Superior temporal gyrus (tissue), 1 donor: ENCODE data around the gene GAREM1.
A peak's percentile ranks its signal among the peaks of the same experiment; 100 is the strongest.

Experiments used
- DNase-seq: peaks from one replicate; pipeline ENCODE4 v3.0.0-alpha.2; 2016; ENCODE audit errors: extremely low spot score

GAREM1 gene

DNA sequence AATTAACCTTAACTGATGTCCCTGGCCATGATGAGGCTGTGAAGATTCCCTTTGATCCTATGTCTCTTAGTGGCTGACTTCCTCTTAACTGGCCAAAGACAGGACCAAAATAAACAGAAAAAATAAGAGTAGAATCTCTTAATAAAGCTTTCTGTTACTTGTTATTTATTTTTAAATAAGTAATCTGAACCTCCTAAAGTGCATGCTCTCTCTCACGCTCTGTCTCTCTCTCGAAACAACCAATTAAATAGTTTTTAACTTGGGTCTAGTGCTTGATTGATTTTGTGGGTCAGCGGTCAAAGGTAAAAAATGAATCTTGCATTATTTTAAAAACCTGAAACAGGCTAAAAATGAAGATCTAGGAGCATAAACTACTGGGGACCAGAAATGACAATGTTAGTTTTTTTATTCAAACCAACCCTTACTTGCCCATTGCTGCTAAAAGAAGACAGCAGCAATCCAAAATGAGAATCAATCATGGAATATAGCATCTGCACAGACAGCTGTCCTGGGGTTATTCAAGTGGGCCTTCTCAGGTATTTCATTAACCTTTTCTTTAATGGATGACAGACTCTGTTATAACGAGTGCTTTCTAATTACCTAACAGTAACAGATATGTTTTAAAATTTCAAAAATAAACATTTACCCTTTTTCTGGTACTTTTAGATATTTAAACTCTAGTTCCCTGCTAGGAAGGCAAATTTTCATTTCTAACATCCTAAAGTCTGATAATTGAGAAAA lies 11.2 kb downstream of the GAREM1 start:
- no peak for DNase-seq

DNA sequence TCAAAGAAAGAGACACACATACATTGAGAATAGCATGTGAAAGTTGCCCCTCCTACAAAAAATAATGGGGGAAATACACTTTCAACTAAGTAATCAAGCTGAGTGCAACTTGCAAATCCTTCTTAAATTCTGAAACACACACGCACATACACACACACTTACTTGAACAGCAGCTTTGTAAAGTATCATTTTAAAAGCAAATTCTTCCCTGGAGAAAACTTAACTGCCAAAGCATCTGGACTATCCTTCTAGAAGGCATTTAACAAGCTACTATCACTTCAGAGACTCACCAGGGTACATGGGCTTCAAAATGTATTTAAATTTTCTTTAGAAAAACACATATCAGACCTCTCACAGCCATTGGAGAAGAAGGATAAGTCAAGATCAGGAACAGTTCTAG lies 15.3 kb downstream of the GAREM1 start:
- DNase-seq = no peak

DNA sequence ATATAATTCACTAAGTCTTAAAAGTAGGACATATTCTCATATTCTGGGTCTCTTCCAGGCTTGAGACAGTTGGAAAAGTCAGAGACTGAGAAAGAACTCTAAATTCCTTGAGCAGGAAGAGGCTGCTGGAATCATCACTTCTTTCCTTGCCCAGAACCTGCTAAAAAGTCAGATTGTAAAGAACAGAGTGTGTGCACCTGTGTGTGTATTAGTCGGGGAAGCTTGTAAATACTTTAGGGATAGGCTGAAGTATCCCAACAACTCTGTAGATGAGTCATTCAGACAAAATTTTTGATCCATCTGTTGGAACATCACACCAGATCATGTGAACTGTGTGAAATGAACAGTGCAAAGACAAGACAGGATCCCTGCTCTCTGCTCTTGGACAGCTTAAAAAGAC lies 16.1 kb downstream of the GAREM1 start:
- DNase-seq = peak; percentile 60

DNA sequence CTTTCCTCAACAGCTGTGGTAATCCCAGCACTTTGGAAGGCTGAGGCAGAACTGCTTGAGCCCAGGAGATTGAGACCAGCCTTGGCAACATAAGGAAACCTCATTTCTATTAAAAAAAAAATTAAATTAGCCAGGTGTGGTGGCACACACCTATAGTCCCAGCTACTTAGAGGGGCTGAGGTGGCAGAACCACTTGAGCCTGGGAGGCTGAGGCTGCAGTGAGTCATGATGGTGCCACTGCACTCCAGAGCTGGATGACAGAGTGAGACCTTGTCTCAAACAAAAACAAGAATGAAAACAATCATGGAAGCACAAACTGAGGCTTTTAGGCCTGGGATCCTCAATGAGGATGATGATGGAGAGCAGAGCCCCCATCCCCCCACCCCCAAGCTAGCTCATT lies 19.8 kb downstream of the GAREM1 start:
- DNase-seq = no peak

DNA sequence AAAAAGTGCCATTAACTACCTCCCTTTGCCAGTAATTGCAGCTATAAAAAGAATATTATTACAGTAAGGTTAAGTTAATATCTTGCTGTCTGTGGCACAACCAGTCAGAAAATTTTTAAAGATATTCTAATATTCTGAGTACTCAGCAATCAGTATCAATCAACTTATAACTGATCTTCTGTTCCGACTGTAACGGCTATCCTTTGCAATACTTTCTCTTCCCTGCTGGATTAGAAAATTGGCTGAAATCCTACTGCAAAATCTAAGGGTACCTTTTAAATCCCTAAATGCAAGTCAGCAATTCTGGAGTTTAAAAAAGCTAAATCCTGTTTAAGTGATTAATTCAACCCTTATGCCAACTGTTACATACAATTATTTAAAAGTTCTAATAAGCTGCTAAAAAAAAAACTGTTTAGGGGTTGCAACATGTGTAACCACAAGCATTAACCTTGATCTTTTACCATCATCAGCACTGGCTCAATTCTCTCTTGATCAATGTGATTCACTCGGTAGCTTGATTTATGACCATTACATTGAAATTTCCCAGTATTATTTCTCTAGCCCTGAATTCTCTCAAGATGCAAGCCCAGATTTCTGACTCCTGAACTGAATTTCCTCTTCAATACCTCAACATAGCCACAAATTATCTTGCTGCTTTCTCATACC lies 20.5 kb downstream of the GAREM1 start:
- no peak for DNase-seq

DNA sequence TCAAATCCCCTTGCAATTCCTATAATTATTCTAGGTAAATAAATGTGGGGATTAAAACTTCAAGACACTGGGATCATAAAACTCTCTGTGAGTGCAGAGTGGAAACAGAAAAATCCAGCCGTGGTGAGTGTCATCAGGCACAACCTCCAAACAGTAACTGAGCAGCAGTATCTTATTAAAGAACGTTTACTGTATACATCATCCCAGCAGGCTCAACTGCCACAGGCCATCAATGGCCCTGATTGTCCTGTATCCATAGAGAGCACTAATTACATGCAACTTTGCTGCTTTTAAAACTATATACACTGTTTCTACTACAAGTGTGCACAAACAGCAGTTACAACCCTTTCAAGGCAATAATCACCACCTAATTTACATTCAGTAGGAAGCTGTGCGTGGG lies 23.9 kb downstream of the GAREM1 start:
- DNase-seq = no peak

DNA sequence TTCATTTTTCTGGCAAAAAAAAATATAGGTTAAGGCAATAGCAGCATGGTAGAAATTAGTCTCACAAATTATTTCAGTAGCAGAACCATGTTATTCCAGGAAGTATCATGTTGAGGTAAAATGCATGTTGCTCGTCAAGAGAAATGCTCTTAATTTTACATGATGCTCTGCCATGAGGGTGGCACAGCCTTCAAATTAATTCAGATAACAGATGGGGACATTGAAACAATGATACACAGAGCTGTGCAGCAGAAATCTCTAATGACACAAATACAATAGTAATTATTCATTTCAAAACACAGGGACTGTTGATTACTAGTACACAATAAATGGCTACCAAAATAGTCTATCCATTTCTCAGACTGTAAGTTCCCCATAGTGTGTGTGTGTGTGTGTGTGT lies 24.8 kb downstream of the GAREM1 start:
- DNase-seq = no peak

DNA sequence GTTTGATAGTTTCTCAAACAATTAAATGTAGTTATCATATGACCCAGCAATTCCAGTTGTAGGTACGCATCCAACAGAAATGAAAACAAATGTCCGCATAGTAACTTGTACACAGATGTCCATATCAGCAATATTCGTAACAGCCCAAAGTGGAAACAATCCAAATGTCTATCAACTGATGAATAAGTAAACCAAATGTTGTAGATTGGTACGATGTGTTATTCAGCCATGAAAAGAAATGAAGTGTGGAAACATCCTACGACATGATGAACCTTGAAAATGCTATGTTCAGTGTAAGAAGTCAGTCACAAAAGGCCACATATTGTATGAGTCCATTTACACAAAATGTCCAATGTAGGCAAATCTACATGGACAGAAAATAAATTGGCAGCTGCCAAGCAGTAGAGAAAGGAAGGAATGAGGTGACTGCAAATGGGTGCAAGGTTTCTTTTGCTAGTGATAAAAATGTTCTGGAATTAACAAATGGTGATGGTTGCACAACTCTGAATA lies 26.9 kb downstream of the GAREM1 start:
- peak; percentile 63 for DNase-seq

DNA sequence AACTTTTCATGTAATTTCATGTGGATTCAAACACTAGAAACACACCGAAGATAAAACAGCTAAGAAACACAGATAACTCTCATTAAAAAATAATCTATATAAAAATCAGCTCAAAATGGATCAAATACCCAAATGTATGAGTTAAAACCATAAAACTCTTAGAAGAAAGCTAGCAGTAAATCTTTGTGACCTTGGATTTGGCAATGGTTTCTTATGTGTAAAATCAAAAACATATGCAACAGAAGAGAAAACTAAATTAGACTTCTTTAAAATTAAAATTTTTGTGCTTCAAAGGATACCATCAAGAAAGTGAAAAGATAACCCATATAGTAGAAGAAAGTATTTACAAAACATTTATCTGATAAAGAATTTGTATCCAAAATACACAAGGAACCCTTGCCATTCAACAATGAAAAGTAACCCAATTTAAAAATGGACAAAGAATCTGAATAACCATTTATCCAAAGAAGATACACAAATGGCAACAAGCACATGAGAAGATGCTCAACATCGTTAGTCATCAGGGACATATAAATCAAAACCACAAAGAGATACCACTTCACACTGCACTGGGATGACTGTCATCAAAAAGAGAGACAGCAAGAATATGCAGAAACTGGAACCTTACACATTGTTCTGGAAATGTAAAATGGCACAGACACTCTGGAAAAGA lies 27.5 kb downstream of the GAREM1 start:
- no peak for DNase-seq

DNA sequence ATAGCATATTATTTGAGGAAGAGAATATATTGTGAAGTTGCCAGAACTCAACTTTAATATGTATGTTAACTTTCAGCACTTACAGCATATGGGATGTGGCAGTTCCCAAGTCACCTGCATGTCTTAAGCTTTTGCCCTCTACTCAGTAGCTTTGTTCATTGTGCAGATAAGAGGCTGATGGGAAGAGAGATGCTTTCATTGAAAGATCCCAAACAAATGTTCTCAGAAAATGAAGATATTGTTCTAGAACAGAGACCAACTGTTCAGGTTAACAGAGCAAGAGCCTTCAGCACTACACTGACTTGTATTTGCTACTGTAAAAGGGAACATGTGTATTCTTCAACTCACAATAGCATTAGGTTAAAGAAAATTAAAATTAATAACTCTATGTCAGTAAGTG lies 28.1 kb downstream of the GAREM1 start:
- peak; percentile 90 for DNase-seq

DNA sequence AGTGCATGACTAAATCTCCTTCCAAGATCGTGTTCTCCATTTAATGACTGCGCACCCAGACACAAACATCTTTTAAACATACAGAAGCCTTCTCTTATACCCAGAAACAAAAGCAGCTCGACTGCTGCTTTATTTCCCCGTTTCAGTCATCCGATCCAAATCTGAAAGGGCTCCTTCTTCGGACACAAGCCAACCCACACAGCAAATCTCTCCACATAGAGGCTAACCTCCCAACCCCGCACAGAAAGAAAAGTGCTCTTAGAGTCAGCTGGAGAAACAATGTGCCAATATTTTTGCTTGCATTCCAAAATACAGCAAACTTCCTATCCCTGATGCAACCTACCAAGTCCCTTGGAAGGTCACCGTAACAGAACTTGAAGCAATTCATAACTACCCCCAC lies 29.1 kb downstream of the GAREM1 start:
- DNase-seq = peak; percentile 79

DNA sequence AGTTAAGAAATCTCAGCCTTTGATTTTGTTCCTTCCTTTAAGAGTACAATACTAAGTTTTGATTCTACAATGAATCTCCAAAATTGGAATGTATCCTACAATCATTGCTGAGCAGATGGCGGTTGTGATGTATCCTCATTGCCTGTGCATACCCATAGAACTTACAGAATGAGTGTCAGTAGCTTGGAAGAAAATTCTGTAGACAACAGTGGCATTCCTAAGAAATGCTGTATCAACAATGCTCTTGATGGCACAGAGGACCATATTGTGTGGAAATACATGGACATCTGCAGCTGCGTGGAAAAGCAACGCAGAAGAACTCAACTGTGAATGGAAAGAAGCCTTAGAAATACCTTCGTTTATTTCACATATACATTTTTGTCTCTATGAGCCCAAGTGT lies 30.2 kb downstream of the GAREM1 start:
- no peak for DNase-seq

DNA sequence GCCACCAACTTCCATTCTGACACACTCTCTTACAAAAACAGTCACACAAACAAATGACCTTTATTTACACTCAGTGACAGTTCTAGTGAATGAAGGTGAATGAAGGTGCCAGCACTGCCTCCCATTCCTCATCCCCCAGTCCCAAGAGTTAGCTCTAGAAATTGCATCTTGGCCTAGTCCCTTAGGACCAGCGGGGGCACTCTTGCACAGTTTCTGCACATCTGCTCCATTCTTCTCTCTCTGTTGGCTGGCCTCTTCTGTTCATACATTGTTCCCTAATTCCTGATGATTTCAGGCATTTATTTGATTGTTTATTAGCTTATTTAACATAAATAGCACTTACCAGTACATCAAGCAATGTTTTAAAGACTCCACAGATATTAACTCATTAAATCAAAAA lies 30.9 kb downstream of the GAREM1 start:
- DNase-seq = peak; percentile 79

DNA sequence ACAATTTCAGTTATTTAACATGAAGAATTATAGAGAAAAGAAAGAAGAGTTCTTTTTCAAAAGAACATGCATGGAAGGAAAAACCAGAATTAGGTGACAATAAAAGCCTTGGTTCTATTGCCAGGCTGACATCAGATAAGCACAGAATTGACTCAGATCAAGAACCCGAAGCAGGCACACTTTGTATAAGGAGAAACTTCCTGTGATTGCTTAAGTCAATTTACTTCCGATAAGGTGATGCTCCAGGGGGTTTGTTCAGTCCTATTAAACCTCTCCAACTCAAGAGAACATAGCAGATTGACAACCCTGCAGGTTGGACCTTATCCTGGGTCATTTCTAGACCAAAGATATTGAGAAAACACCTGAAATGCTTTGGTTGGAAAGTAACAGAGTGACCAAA lies 31.4 kb downstream of the GAREM1 start:
- DNase-seq = peak; percentile 20

DNA sequence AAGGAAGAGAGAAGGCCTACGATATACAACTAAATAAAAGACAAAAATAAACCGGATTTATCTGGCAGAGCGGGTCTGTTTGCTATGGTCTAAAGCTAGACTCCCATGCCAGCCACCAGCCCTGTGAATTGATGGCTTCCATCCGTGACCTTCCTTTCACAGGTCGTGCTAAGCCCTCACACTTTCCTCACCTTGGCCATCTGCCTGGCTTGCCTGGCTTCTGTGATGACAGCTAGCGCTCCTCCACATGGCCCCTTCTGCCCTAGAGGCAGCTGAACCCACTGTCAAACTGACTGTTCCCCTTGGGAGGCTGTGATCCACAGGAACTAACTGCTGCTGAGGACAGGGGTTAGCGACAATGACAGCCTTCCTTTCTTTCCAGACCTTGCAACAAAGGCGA lies 32.5 kb downstream of the GAREM1 start:
- peak; percentile 12 for DNase-seq

DNA sequence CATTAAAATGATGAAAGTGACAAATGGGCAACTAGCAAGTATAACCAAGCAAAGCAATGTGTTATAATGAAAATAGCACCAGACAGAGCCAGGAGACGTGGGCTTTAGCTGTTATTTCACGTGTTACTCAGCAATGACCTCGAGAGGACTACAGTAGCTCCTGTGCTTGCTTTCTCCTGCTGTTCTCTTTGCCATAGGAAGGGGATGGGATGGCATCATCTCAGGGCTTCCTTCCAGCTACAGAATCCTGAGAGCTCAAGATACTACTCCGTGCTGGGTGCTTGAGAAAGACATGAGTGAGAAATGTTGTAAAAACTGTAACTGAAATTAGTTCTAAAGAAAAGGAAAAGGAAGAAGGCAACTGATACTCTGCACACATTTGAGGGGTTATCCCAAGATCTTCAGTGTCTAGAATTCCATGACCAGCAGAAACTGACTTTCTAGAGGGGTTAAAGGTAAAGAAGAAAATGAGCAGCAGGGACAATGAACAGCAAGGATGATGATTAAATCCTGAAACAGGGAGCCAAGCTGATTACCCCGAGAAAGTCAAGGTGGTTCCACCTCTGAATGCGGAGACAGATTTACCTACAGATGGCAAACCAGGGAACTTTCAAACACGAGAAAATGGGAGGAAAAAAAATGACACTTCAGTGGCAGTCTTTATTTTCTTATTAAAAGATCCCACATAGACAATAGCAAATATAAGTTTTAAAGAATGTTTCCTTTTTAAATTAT lies 33.4 kb downstream of the GAREM1 start:
- DNase-seq = peak; percentile 37

DNA sequence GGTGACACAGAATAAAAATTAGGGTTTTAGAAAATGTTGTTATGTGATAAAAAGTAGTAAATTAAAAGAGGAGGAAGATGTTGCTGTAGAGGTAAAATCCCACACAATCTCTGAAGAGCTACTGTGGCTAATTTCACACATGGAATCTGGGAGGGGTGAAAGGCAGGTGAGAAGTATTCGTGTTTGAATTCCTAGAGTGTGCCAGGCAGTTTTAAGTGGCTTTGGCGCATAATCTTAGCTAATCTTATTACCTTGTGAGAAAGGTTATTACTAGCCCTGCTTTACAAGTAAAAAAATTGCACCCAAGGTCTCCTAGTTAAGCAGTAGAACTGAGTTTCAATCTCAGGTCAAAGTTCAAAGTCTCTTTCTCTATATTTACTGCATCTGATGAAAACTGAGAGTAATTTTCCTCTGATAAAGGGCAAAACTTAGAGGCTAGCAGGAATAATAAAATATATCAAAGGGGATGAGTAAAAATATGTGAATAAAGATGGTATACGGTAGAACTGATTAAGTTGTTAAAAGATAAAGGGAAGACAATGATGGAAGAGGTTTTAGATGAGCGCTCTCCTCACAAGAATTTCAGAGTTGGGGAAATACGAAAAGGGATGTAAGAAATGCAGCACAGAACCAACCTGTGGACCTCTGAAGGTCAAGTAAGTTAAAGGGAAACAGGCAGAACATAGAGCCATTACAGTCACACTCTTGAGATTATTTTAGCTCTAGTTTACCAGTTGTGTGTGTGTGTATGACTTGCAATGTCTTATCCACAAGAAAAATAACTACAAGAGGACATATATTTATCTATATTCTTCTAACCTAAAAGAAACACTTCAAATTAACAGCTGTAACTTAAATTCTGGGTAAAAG lies 34.8 kb downstream of the GAREM1 start:
- peak; percentile 13 for DNase-seq

DNA sequence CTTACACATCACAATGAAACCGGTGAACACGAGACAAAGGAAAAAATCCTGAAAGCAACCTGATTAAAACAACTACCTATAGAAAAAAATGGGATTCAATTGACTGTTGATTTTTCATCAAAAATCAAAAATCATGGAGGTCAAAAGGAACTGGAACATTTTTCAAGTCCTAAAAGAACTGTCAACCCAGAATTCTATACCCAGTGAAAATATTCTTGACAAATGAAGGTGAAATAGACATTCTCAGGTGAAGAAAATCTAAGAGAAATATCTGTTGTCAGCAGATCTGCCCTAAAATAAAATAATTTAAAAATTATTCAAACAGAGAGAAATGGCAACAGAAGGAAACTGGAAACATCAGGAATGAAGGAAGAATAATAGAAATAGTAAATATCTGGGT lies 38.9 kb downstream of the GAREM1 start:
- no peak for DNase-seq

DNA sequence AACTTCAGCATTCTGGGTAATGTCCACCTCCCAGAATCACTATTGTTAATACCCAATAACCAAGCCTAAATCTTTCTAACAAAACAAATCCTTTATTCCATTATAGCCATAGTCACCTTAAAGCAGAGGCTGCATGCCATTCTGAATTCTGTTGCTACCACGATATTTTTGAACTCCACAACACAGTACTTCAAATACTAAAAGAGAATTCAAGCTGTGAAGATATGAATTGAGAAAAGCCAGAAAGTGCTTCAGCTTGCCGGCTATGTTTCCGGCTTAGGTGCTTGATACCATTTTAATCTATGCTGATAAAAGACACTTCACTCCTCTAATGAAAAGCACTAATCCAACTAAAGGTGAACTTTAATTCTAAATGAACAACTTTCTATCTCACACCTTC lies 41.3 kb downstream of the GAREM1 start:
- DNase-seq = no peak

DNA sequence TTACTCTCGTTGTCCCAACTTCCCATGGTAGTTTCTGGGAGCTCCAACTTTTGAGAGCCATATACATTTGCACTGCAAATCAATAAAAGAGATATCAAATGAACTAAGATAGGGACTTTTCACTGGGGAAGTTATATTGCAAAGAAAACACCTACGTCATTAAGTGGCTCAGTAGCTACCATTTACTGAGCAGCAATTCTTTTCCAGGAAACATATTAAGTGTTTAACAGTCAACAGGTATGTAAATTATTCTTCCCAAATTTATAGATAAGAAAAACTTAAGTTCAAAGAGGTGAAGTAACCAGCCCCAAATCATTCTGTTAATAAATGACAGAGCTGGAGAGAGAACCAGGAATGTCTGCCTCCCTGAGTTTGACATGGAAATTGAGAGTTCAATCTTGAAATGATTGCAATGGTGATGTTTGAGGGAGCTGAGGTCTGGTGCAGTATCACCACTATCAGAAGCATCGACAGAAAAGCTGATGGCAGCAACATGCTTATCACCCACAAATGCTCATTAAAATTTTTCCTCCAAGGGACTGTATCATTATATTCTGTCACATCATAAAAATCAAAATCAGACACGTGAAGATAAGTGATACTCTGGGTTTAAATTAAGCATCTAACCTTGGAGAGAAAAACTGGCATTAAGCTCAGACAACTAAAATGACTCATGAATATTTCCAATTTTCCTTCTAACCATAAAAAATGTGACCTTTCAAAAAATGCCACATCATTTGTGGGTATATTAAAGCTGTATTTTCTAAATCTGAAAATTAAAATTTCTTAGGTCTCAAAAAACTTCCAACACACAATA lies 43.4 kb downstream of the GAREM1 start:
- no peak for DNase-seq
